ENCODE data around the gene DNAJC28.
"Not testable (repeated sequence)": the region's sequence is repeated elsewhere in the genome, so short reads cannot be mapped to it uniquely, and the experiment has no call there.

The DNAJC28 gene

GRCh38 chr21:33491373-33492102 is at the start of gene DNAJC28:
Gene DNAJC28 (minus strand): TSS chr21:33491716. CDS start chr21:33489393, 2,323 bp downstream.
- peak; percentile 96 for FAIRE-seq
- DNase-seq (ENCODE audit: insufficient read length, low spot score), result peak; percentile 93

GRCh38 chr21:33541105-33541711 is 49.7 kb upstream of the DNAJC28 start:
- FAIRE-seq (no peak), DNase-seq (ENCODE audit: insufficient read length, low spot score) (no peak)

DNA sequence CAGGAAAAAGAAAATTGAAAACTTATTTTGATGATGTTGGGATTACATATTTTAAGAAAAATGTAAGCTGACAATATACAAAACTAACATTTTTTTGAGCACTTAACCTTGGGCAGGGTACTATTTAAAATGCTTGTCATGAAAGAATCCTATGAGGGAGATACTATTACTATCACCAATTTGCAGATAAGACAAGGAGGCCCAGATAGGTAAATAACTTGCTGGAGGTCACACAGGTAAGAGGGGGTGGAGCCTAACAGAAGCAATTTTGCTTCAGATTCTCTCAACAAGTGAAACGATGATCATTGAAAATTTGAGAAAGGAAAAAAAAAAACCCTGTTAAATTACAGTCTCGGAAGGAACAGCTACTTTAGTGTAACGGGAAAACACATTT is 49.2 kb upstream of the DNAJC28 start:
- DNase-seq (ENCODE audit: insufficient read length, low spot score), result no peak
- no peak for FAIRE-seq

DNA sequence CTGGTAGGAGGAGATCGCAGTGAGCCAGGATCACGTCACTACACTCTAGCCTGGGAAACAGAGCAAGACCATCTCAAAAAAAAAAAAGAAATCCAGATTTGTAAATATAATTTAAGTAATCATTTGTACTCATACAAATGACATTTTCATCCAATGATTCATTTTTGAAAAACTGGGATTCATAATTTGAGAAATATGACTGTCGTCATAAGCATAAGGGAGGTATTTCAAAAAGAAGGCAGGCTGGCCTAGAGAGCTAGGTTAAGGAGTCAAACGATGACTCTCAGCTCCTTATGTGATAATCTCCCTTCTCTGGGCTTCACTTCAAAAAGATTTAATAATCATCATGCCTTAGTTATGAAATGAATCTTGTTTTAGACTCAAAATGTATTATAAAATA is 48.1 kb upstream of the DNAJC28 start:
- FAIRE-seq (no peak), DNase-seq (ENCODE audit: insufficient read length, low spot score) (no peak)

DNA sequence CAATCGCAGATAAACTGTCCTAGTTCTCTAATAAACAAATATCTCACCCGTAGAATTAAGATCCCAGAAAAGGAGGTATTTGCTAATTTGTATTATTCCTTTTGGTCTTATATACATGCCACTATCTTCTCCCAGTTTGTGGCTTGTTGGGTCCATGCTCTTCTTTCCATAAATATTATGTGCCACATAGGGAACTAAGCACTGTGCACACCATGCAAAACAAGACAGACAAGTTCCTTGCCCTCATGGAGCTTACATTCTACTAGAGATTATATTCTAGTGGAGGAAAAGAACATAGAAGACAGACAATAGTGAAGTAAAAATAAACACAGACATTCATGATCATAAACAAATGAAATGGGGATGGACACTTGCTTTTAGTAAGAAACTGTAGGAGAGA is 45.7 kb upstream of the DNAJC28 start:
- FAIRE-seq (no peak), DNase-seq (ENCODE audit: insufficient read length, low spot score) (no peak)

DNA sequence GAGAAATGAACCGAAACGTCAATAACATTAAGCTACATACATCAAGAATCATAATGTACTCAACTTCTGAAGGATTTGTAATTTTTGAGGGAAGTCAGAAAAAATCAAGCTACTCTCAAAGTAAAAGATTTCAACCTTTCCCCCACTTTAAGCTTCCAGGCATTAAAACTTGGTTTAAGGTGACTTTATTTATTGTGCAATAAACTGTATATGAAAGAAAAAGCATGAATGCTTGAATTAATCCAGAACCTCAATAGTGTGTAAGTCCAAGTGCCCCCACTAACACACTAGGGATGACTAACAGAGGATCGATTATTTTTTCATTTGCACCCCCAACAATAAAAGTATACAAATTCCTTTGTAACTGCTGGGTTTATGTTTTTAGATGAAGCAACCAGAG is 39.5 kb upstream of the DNAJC28 start:
- FAIRE-seq, result no peak
- no peak for DNase-seq (ENCODE audit: insufficient read length, low spot score)

- DNase-seq (ENCODE audit: insufficient read length, low spot score) (no peak), FAIRE-seq (no peak)
Observed at GRCh38 chr21:33522953-33523349, 31.4 kb upstream of the DNAJC28 start.

GRCh38 chr21:33522297-33522952 is 30.9 kb upstream of the DNAJC28 start:
- FAIRE-seq, result no peak
- DNase-seq (ENCODE audit: insufficient read length, low spot score), result no peak

DNA sequence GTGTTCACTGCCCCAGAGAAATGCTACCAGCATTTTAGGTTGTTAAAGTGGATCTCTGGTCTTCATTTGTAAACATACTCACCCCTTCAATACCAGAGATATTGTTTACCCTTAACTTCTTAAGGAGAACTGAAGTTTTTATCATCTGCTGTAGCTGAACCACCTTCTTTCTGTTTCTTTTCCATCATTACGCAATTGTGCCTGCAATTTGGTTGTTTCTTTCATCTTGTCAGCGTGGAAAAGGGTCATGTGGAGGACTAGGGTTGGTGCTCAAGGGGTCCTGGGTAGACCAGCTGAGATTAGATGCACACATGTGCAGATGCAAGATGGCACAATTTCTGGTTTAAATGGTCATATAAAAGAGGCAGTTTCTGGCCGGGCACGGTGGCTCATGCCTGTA is 27.4 kb upstream of the DNAJC28 start:
- FAIRE-seq (no peak), DNase-seq (ENCODE audit: insufficient read length, low spot score) (no peak)

DNA sequence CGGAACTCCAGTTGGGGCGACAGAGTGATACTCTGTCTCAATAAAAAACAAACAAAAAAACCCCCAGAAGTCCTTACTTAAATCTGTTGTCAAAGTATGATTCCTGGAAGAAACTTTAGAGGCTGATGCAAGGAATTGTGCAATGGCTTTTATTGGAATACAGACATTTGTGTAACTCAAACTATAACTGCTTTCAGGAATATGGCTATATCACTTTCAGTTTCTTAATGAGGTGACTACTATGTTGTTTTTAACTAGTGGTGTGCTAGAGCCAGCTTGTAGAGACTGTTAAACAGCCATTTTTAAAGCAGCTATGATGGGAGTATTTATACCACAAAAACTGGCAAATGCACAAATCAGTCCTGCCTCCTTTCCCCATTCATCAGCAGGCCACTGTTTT is 22.7 kb upstream of the DNAJC28 start:
- no peak for DNase-seq (ENCODE audit: insufficient read length, low spot score)
- no peak for FAIRE-seq

DNA sequence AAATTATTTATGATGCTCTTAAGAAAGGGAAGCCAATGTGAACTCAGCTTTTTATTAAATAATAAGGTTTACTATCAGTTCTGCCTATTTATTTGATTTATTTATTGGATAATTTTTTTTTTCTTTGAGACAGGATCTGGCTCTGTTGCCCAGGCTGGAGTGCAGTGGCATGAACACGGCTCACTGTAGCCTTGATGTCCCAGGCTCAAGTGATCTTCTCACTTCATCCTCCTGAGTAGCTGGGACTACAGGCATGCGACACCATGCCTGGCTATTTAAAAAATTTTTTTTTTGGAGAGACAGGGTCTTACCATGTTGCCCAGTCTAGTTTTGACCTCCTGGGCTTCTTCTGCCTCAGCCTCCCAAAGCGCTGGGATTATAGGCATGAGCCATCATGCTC is 21.0 kb upstream of the DNAJC28 start:
- no peak for DNase-seq (ENCODE audit: insufficient read length, low spot score)
- FAIRE-seq, result no peak

- DNase-seq (ENCODE audit: insufficient read length, low spot score) (no peak), FAIRE-seq (no peak)
Observed at GRCh38 chr21:33511639-33512038, 20.1 kb upstream of the DNAJC28 start.

DNA sequence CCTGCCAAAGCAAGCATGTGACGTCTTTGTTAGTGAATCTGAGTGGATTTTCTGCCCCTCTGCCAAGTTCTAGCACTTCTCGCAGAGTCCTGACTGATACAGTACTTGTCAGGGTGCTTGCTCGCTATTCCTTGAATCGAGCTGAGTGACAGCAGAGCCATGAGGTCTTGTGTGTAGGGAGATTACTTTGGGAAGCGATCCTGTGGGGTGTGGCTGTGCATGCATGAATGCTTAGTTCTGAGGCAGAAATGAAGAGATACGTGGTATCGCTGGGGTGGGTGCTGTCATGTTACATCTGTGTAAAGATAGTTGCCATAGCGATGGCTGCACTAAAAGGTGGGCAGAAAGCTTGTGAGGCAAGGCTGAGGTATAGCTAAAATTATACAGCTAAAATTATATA is 19.3 kb upstream of the DNAJC28 start:
- no peak for DNase-seq (ENCODE audit: insufficient read length, low spot score)
- FAIRE-seq, result no peak

GRCh38 chr21:33507003-33507402 is 15.5 kb upstream of the DNAJC28 start:
- not testable (repeated sequence) for FAIRE-seq; DNase-seq (ENCODE audit: insufficient read length, low spot score)

DNA sequence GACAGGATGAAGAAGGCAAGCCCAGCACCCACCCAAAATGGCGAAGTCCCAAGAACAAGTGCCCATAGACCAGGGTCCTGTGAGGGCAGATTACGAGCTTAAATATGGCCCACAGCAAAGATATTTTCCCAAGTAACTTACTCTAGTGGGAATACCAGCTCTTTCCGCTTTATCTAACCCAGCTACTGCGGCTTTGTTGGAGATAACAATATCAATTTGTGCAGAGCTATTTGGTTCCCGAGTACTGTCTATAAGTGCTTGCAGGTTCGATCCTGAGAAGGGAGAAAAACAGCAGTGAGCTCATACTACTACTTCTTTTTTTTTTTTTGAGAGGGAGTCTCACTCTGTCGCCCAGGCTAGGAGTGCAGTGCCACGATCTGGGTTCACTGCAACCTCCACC is 14.3 kb upstream of the DNAJC28 start:
- no peak for FAIRE-seq
- DNase-seq (ENCODE audit: insufficient read length, low spot score), result no peak

- no peak for FAIRE-seq
- DNase-seq (ENCODE audit: insufficient read length, low spot score), result no peak
Observed at GRCh38 chr21:33496345-33496744, 4.8 kb upstream of the DNAJC28 start.

DNA sequence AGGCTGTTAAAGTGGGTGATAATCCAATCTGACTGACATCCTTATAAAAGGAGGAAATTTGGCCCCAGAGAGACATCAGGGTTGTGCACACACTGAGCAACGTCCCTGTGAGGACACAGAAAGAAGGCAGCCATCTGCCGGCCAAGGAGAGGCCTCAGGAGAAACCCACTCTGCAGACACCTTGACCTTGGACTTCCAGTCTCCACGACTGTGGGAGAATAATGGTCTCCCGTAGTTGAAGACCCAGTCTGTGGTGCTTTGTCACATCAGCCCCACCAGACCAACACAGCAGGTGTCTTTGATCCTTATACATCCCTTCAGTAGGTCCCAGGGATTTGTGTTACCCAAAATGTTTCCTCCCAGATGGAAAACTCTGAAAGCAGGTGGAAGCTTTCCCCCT is 4.2 kb upstream of the DNAJC28 start:
- FAIRE-seq, result no peak
- DNase-seq (ENCODE audit: insufficient read length, low spot score), result no peak

DNA sequence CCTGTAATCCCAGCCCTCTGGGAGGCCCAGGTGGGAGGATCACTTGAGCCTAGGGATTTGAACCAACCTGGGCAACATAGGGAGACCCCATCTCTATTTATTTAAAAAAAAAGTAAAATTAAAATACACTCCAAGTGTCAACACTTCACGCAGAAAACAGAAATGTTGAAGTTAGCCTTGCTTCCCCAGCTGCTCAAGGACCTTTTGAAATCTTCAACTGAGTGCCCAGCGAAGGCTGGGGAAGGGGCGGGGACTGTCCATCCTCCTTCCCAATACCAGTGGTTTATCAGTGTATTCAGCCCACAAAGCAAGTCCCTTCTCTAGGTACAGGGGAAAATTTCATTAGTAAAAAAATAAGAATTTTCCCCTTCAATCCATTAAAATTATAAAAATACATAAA is 2.2 kb upstream of the DNAJC28 start:
- FAIRE-seq (no peak), DNase-seq (ENCODE audit: insufficient read length, low spot score) (no peak)

DNA sequence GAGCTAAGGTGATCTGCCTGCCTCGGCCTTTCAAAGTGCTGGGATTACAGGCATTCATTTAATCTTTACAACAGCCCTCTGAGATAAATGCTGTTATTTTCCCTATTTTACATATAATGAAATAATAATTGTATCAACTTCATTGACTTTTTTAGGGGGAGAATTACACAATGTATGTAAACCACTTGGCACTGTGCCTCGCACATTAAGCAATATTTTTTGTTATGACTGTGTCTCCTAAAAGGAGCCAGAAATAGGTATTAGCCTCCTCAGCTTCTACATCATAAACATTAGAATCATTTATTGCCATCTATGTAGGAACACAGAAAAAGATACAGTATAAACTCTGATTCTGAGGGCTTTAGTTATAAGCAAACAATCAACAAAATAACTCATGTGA is 1.1 kb upstream of the DNAJC28 start:
- no peak for DNase-seq (ENCODE audit: insufficient read length, low spot score)

GRCh38 chr21:33490991-33491372 is 534 bp downstream of the DNAJC28 start:
- FAIRE-seq (no peak), DNase-seq (ENCODE audit: insufficient read length, low spot score) (peak; percentile 13)

More for the DNA sequence above, 1.1 kb upstream of the DNAJC28 start:
- FAIRE-seq, result no peak

DNA sequence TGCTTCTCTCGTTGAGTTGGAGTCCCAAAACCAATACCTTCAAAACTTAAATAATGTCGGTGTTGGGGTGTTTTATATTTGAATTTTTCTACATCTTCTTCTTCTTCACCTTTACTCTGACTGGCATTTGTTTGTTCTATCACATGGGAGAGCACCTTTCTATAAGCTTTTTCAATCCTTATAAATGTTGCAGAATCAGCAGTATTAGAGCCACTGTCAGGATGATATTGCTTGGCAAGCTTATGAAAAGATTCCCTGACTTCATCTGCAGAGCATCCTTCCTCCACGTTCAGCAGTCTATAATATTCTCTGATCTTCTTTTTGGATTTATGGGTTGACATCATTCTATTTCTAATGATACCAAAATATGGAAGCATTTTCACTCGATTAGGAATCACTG is 2.6 kb downstream of the DNAJC28 start:
- no peak for FAIRE-seq
- no peak for DNase-seq (ENCODE audit: insufficient read length, low spot score)

- DNase-seq (ENCODE audit: insufficient read length, low spot score), result no peak
Observed at GRCh38 chr21:33487996-33488395, 3.5 kb downstream of the DNAJC28 start.

More at GRCh38 chr21:33487996-33488395, 3.5 kb downstream of the DNAJC28 start:
- FAIRE-seq, result no peak
